Measurements from ENCODE around the gene CARMIL1.

CARMIL1 gene

GRCh38 chr6:25640446-25640845 is 361.3 kb downstream of the CARMIL1 start:
- ChIA-PET CTCF (interaction anchor here (0.5 to 2.2 kb wide), 4 partner anchors 17 to 148 kb away, joined by 3 to 7 read pairs (median 4); no protein-coding TSS in a partner anchor), POLR2A (no interaction called here)
- H3K9me3 ChIP-seq (ENCODE audit: control insufficient read depth, insufficient read depth, low read depth, low read length) = no peaks in the 10 kb centered on the region
- H3K27ac ChIP-seq (ENCODE audit: extremely low read depth, low read depth, low read length) = no peak overlapping the region
- no peaks in the 10 kb centered on the region for H3K36me3 ChIP-seq (ENCODE audit: control insufficient read depth in 2 of 2, insufficient read depth in 1 of 2, low read length in 2 of 2)
- no peaks in the 10 kb centered on the region for H3K4me1 ChIP-seq (ENCODE audit: control insufficient read depth, insufficient read depth, low read length)
- no peak overlapping the region for H3K4me3 ChIP-seq (ENCODE audit: low read depth, low read length)
- TF ChIP-seq BCL11A (tag by site-specific recombination; IDR thresholded peaks at IDR 0.05; ENCODE audit: low read depth) (no peak), ZNF629 (tag by site-specific recombination; IDR thresholded peaks at IDR 0.05) (no peak), ZNF560 (tag by site-specific recombination; IDR thresholded peaks at IDR 0.05; ENCODE audit: borderline replicate concordance) (no peak), ZNF114 (tag by site-specific recombination; IDR thresholded peaks at IDR 0.05) (no peak), ZNF37A (tag by site-specific recombination; IDR thresholded peaks at IDR 0.05) (no peak), ZNF677 (tag by site-specific recombination; IDR thresholded peaks at IDR 0.05) (no peak), ZNF488 (tag by site-specific recombination; IDR thresholded peaks at IDR 0.05) (no peak), ZNF529 (tag by site-specific recombination; IDR thresholded peaks at IDR 0.05; ENCODE audit: insufficient replicate concordance) (no peak), ZSCAN4 (tag by site-specific recombination; IDR thresholded peaks at IDR 0.05) (no peak), YY2 (tag by site-specific recombination; IDR thresholded peaks at IDR 0.05) (no peak), ZFP37 (tag by site-specific recombination; IDR thresholded peaks at IDR 0.05) (no peak), ZSCAN30 (tag by site-specific recombination; IDR thresholded peaks at IDR 0.05) (no peak), REPIN1 (tag by site-specific recombination; IDR thresholded peaks at IDR 0.05; ENCODE audit: low read depth) (no peak), ZIC2 (tag by site-specific recombination; IDR thresholded peaks at IDR 0.05) (no peak)

- ChIA-PET POLR2A (no interaction called here), CTCF (interaction anchor here (1.8 to 2.2 kb wide), 2 partner anchors 79 to 148 kb away, joined by 5 to 7 read pairs; no protein-coding TSS in a partner anchor)
- Histone ChIP-seq H3K4me3 (ENCODE audit: low read depth, low read length) (no peak overlapping the region), H3K27ac (ENCODE audit: extremely low read depth, low read depth, low read length) (no peak overlapping the region), H3K36me3 (ENCODE audit: control insufficient read depth in 2 of 2, insufficient read depth in 1 of 2, low read length in 2 of 2) (no peaks in the 10 kb centered on the region), H3K9me3 (ENCODE audit: control insufficient read depth, insufficient read depth, low read depth, low read length) (no peaks in the 10 kb centered on the region), H3K4me1 (ENCODE audit: control insufficient read depth, insufficient read depth, low read length) (no peaks in the 10 kb centered on the region)
- TF ChIP-seq KLF1 (tag by site-specific recombination; IDR thresholded peaks at IDR 0.05) (no peak), ZNF837 (tag by site-specific recombination; IDR thresholded peaks at IDR 0.05) (no peak), REPIN1 (tag by site-specific recombination; IDR thresholded peaks at IDR 0.05; ENCODE audit: low read depth) (no peak), ZNF404 (tag by site-specific recombination; IDR thresholded peaks at IDR 0.05) (no peak), ZNF184 (tag by site-specific recombination; IDR thresholded peaks at IDR 0.05) (no peak), ZNF292 (tag by site-specific recombination; IDR thresholded peaks at IDR 0.05; ENCODE audit: borderline replicate concordance, low read depth) (no peak), MZF1 (tag by site-specific recombination; IDR thresholded peaks at IDR 0.05; ENCODE audit: borderline replicate concordance) (no peak), ZNF169 (tag by site-specific recombination; IDR thresholded peaks at IDR 0.05) (no peak), ZBTB7A (tag by site-specific recombination; IDR thresholded peaks at IDR 0.05; ENCODE audit: low read depth) (no peak)
These were observed 361.7 kb downstream of the CARMIL1 start for GRCh38 chr6:25640891-25641290.

- no peaks in the 10 kb centered on the region for H3K36me3 ChIP-seq (ENCODE audit: control insufficient read depth in 2 of 2, insufficient read depth in 1 of 2, low read length in 2 of 2)
- ChIA-PET POLR2A (no interaction called here), CTCF (interaction anchor here (1.0 to 2.2 kb wide), 3 partner anchors 39 to 147 kb away, joined by 5 to 7 read pairs (median 5); no protein-coding TSS in a partner anchor)
- TF ChIP-seq ZNF830 (tag by site-specific recombination; IDR thresholded peaks at IDR 0.05; ENCODE audit: low read depth) (no peak), ZNF223 (tag by site-specific recombination; IDR thresholded peaks at IDR 0.05) (no peak), ZNF626 (tag by site-specific recombination; IDR thresholded peaks at IDR 0.05) (no peak), ZSCAN5A (tag by site-specific recombination; IDR thresholded peaks at IDR 0.05) (no peak), HIC1 (tag by site-specific recombination; IDR thresholded peaks at IDR 0.05) (no peak), YY2 (tag by site-specific recombination; IDR thresholded peaks at IDR 0.05) (no peak), ZNF2 (tag by site-specific recombination; IDR thresholded peaks at IDR 0.05) (no peak), ZNF37A (tag by site-specific recombination; IDR thresholded peaks at IDR 0.05) (no peak)
These were observed 362.2 kb downstream of the CARMIL1 start for GRCh38 chr6:25641377-25641776.

More at GRCh38 chr6:25641377-25641776, 362.2 kb downstream of the CARMIL1 start:
- Histone ChIP-seq H3K27ac (ENCODE audit: extremely low read depth, low read depth, low read length) (no peak overlapping the region), H3K9me3 (ENCODE audit: control insufficient read depth, insufficient read depth, low read depth, low read length) (no peaks in the 10 kb centered on the region), H3K4me3 (ENCODE audit: low read depth, low read length) (no peak overlapping the region), H3K4me1 (ENCODE audit: control insufficient read depth, insufficient read depth, low read length) (no peaks in the 10 kb centered on the region)
